ELR (cell line): ENCODE data around the gene PPM1B.
"Not testable (repeated sequence)": the region's sequence is repeated elsewhere in the genome, so short reads cannot be mapped to it uniquely, and the experiment has no call there.

Experiments used
- DNase-seq: peaks from one replicate; pipeline ENCODE4 v3.0.0-alpha.2; 2015; ENCODE audit warnings: low read depth

PPM1B gene

GRCh38 chr2:44168681-44169154 is at the start of gene PPM1B:
TSS of gene PPM1B (plus strand) at chr2:44168875. CDS start at chr2:44201200, 32,325 bp downstream.
- DNase-seq, result no peak

DNA sequence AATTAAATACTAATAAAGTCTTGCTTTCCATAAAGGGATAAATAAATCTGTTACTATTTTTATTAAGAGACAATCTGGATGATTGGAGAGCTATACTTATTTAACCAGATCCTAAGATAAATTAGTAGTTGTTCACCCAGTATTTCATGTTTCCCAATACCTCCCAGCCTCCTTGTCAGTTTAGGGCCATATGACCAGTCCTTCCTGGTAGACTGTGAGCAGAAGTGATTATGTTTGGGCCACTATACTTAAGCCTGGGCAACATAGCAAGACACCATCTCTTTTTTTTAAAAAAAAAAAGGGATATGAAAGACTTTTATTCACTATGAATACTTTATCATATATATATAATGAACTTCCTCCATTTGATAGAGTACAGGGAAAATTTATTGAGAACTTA is 48.8 kb upstream of the PPM1B start:
- DNase-seq, result no peak

DNA sequence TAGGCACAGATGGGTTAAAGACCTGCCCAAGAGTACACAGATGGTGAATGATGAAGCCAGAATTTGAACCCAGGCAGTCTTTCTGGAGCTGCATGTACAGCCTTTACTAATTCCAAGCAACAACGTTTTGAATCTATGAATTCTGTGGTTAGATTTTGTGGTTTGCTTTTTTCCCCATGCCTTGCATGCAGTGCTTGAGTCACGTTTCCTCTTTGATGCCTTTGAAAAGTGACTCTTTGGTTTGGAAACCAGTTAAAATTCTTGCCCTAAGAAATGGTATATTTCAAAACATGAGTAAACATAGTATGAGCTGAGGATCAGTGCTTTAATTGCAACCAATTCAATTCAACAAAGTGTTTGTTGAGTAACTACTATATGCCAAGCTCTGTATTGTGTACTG is 48.2 kb upstream of the PPM1B start:
- DNase-seq, result peak; percentile 95

- DNase-seq, result no peak
Observed at GRCh38 chr2:44121899-44122298, 46.8 kb upstream of the PPM1B start.

GRCh38 chr2:44124500-44124899 is 44.2 kb upstream of the PPM1B start:
- DNase-seq, result no peak

DNA sequence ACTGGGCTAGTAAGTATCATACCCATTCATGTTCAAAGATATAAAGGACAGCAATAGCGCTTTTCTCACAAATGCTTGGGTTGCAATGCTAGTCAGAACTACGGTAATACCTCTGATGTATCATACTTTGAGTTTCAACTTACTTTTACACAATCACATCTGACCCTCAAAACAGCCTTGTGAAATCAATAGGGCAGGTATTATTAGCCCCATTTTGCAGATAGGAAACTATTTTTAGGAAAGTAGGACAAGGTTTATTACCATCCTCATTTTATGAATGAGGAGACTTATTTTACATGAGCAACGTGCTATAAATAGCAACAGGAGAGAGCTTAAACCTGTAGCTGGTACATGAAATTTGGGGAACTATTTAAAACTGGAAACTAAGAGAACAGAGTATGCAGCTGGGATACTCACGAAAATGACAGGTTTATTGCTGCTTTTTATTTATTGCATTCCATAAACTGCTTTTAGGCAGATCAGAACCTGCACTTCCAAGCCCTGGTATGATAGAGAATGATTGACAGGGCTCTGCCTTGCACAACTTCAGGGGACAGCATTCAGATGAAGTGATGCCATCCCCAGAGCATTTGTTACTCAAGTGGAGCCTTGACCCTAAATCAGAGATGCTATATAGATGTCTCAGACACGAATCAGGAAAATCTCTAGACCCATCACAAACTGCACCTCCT is 42.4 kb upstream of the PPM1B start:
- DNase-seq, result peak; percentile 15

GRCh38 chr2:44130441-44130840 is 38.2 kb upstream of the PPM1B start:
- peak; percentile 44 for DNase-seq

DNA sequence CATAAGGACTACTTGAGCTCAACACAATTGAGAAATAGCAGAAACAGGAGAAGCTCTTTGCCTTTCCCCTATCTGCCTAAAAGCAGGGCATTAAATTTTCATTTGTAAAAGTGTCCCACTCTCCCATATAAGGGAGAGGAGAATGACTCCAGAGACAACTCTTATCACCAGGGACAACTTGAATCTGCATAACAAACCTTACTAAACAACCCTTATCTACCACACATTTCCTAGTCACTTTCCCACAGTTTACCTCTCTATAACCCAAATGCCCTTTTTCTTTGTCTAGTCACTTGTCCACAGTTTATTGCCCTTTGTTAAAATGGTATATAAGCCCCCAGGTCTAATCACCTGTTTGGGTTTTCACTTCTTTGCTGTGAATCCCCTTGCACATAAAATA is 37.5 kb upstream of the PPM1B start:
- no peak for DNase-seq

DNA sequence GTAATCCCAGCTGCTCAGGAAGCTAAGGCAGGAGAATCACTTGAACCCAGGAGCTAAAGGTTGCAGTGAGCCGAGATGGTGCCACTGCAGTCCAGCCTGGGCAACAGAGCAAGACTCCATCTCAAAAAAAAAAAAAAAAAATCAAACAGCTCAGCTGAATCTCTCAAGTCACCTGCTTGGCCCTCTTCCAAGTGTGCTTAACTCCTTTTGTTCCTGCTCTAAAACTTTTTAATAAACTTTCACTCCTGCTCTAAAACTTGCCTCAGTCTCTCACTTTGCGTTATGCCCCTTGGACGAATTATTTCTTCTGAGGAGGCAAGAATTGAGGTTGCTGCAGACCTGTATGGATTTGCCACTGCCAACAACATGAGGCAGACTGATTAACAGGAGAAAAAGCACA is 35.1 kb upstream of the PPM1B start:
- not testable (repeated sequence) for DNase-seq

GRCh38 chr2:44134848-44135247 is 33.8 kb upstream of the PPM1B start:
- DNase-seq, result no peak

- DNase-seq, result peak; percentile 25
Observed at GRCh38 chr2:44135296-44135695, 33.4 kb upstream of the PPM1B start.

DNA sequence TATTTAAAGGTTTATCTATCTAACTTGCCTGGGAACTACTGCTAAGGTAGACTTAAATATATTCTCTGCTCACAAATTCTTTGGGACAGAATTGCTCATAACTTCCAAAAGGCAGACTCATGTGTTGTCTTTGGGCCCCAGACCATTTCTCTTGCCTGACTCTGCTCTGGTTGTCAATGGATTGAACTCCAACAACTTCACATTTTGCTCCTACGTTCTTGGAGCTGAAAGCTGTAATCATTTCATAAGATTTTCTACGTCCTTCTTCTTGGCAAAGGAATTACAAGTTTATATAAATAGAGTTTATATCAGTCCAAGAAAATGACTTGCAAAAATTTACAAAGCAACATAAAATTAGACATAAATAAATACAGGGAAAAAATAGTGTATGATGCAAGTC is 32.9 kb upstream of the PPM1B start:
- peak; percentile 58 for DNase-seq

- DNase-seq, result peak; percentile 80
Observed at GRCh38 chr2:44136252-44136651, 32.4 kb upstream of the PPM1B start.

GRCh38 chr2:44137048-44137447 is 31.6 kb upstream of the PPM1B start:
- DNase-seq, result no peak

- DNase-seq, result peak; percentile 19
Observed at GRCh38 chr2:44137872-44138551, 30.7 kb upstream of the PPM1B start.

GRCh38 chr2:44139741-44140140 is 28.9 kb upstream of the PPM1B start:
- no peak for DNase-seq

DNA sequence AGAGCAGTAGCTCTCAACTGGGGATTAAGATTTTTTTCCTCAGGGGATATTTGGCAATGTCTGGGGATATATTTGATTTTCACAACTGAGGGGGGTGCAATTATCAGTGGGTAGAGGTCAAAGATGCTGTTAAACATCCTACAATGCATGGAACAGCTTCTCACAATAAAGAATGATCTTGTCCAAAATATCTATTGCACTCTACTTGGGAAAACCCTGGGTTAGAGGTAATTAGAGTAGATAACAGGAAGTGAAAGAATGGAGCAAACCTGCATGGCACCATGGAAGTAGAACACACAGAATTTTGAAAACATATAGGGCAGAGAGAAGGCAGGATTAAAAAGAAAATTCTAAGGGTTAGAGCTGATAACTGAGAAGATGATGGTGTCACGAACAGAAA is 26.4 kb upstream of the PPM1B start:
- no peak for DNase-seq

GRCh38 chr2:44143701-44144100 is 25.0 kb upstream of the PPM1B start:
- DNase-seq, result no peak

- DNase-seq, result no peak
Observed at GRCh38 chr2:44148999-44149398, 19.7 kb upstream of the PPM1B start.

GRCh38 chr2:44150473-44150872 is 18.2 kb upstream of the PPM1B start:
- DNase-seq, result no peak

DNA sequence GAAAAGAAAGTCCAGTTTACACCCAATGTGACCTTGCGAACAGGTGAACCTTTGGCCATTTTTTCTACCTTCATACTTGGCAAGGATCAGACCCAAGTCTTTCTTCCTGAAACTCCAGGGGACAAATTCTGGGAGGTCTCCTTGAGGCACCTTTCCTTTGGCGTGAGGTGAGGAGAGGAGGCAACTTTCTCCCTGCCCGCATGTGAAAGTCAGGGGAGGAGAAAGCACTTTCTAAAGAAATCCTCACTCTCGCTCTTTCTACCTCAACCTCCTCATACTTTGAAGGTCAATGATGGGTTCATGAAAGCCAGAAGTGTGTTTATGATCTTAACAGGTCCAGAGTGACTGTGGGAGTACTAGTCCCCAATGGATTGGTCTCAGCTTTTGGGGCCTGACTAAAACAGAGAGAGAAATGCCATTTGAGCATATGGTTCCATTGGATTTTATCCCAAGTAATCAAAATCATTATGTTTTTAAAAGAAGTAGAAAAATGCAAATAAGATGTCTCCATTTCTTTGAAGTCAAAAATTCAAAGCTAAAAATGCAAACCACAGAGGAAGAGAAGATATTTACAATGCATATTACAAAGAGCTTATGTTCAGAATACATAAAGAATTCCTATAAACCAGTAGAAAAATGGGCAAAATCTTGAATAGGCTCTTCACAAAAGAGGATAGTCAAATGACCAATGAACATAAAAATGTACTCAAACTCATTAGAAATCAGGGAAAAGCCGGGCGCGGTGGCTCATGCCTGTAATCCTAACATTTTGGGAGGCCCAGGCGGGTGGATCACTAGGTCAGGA is 15.6 kb upstream of the PPM1B start:
- DNase-seq, result no peak

DNA sequence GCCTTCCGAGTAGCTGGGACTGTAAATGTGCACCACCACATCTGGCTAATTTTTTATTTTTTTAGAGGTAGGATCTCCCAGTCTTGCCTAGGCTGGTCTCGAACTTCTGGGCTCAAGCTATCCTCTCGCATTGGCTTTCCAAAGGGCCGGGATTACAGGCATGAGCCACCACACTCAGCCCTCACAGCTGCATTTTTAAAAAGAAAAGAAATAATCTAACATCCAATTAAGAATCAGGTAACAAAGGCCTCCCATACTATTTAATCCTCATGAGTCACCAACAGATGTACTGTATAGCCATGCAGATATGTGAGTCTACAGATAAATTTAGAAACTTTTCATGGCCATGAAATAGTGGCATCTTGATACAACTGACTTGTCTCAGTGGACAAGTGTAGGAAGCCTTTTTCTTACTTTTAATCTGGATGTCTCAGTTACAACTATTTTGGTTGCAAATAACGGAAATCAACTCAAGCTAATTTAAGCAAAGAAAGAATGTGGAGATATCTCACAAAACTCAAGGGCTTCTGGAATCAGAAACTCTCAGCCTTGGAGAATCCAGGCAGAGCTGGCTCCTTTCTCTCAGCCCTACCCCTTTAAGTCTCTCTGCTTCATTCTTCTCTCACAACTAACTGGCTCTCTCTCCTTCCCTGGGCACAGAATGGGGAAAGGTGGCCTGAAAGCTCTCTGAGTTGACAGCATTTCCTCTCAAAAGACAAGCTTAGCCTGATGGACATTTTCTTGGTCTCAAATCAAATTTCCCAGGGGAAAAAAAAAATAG is 12.8 kb upstream of the PPM1B start:
- DNase-seq, result peak; percentile 34
